H1 (cell line): ENCODE results near the gene SLC39A10. TPM values are rescaled to one million over a fixed set of nuclear protein-coding genes. Genes with fewer than 3 reads are reported as not detected.

Source experiments
- CTCF ChIA-PET: fragments of 300-600 bp; sonication (Branson Sonifier 250); formaldehyde crosslinking; loops from one replicate; lab custom pipeline; 2021; ENCODE audit not compliant: partially characterized antibody; lab: Charles Lee
- POLR2A ChIA-PET: fragments of 300-600 bp; sonication (Branson Sonifier 250); formaldehyde crosslinking; loops from one replicate; lab custom pipeline; 2021; ENCODE audit warnings: inconsistent platforms; ENCODE audit not compliant: partially characterized antibody; lab: Charles Lee
- DNase-seq, 2 experiments: peaks; one replicate each; pipeline versions ENCODE4 v3.0.0 to v3.0.0-alpha.2; 2010 to 2022; ENCODE audit warnings: low spot score in 2 of 2, low read depth in 1 of 2, mixed read lengths in 1 of 2
- FAIRE-seq: peaks from 2 replicates; lab custom pipeline; 2011; peaks lifted over from hg19 to GRCh38; lab: Jason Lieb, UNC
- H2AFZ ChIP-seq: 2 replicates; pipeline ENCODE4 v1.8.1; 2012; ENCODE audit warnings: low read length, inconsistent platforms
- H2AK5ac ChIP-seq: 2 replicates; pipeline ENCODE4 v1.6.1; 2013; ENCODE audit warnings: low read depth, low read length
- H2BK120ac ChIP-seq: replicated peaks from 2 replicates; pipeline ENCODE3; 2013; ENCODE audit warnings: low read depth, low read length, inconsistent platforms
- H2BK12ac ChIP-seq: 2 replicates; pipeline ENCODE4 v1.6.1; 2013; ENCODE audit warnings: low read depth, low read length
- H2BK15ac ChIP-seq: 2 replicates; pipeline ENCODE4 v1.6.1; 2013; ENCODE audit warnings: low read length
- H2BK20ac ChIP-seq: 2 replicates; pipeline ENCODE4 v1.6.1; 2013; ENCODE audit warnings: low read length
- H2BK5ac ChIP-seq: 2 replicates; pipeline ENCODE4 v1.6.1; 2013; ENCODE audit warnings: low read depth, low read length
- H3K14ac ChIP-seq: 2 replicates; pipeline ENCODE4 v1.6.1; 2013; ENCODE audit warnings: inconsistent platforms; ENCODE audit not compliant: insufficient read length
- H3K18ac ChIP-seq: 2 replicates; pipeline ENCODE4 v1.6.1; 2013; ENCODE audit warnings: low read length; ENCODE audit errors: extremely low read depth
- H3K23ac ChIP-seq: 2 replicates; pipeline ENCODE4 v1.6.1; 2013; ENCODE audit warnings: inconsistent platforms; ENCODE audit not compliant: insufficient read length
- H3K23me2 ChIP-seq: 2 replicates; pipeline ENCODE4 v1.6.1; 2013; ENCODE audit warnings: low read depth, low read length
- H3K27ac ChIP-seq: 2 replicates; pipeline ENCODE4 v1.6.1; 2011; ENCODE audit warnings: low read depth, low read length, inconsistent platforms
- H3K27me3 ChIP-seq, 4 experiments: replicated peaks in 1 of 4; 1 replicate in 1 of 4; 2 replicates in 3 of 4; pipeline versions ENCODE4 v1.6.1 to v1.8.1; 2011 to 2013; ENCODE audit warnings: low read length in 3 of 4, mild to moderate bottlenecking in 3 of 4, inconsistent platforms in 2 of 4, mixed read lengths in 2 of 4, moderate library complexity in 1 of 4; ENCODE audit not compliant: control insufficient read depth in 3 of 4, insufficient read depth in 3 of 4; ENCODE audit errors: extremely low read depth in 1 of 4
- H3K36me3 ChIP-seq, 4 experiments: 2 replicates each; pipeline versions ENCODE4 v1.6.1 to v1.8.1; 2011 to 2013; ENCODE audit warnings: mild to moderate bottlenecking in 4 of 4, low read length in 3 of 4, moderate library complexity in 2 of 4, control low read depth in 1 of 4, inconsistent platforms in 1 of 4; ENCODE audit not compliant: insufficient read depth in 4 of 4, control insufficient read depth in 2 of 4
- H3K4ac ChIP-seq: replicated peaks from 2 replicates; pipeline ENCODE3; 2013; ENCODE audit warnings: low read length, low read depth, mixed read lengths, inconsistent platforms; ENCODE audit not compliant: insufficient read length
- H3K4me1 ChIP-seq, 4 experiments: replicated peaks in 1 of 4; 1 replicate in 1 of 4; 2 replicates in 3 of 4; pipeline versions ENCODE4 v1.6.1 to v1.8.1; 2011 to 2013; ENCODE audit warnings: low read length in 3 of 4, inconsistent platforms in 2 of 4, mixed read lengths in 1 of 4; ENCODE audit not compliant: insufficient read depth in 4 of 4, control insufficient read depth in 3 of 4
- H3K4me2 ChIP-seq, 2 experiments: 2 replicates each; pipeline versions ENCODE4 v1.6.1 to v1.8.1; 2011 to 2013; ENCODE audit warnings: low read depth in 2 of 2, low read length in 2 of 2, control low read depth in 1 of 2, inconsistent platforms in 1 of 2, mild to moderate bottlenecking in 1 of 2; ENCODE audit not compliant: insufficient read depth in 1 of 2
- H3K4me3 ChIP-seq, 4 experiments: fragments of 200-600, 300-600 bp in 1 of 4; sonication (generic), shearing (Covaris generic), sonication (Bioruptor Twin) in 1 of 4; 2 replicates each; pipeline versions ENCODE4 v1.5.1 to v1.8.1; 2011 to 2016; ENCODE audit warnings: low read length in 4 of 4, low read depth in 3 of 4, control low read depth in 2 of 4, inconsistent platforms in 2 of 4, mild to moderate bottlenecking in 2 of 4, mixed read lengths in 1 of 4, moderate library complexity in 1 of 4; ENCODE audit not compliant: insufficient read depth in 2 of 4; ENCODE audit errors: extremely low read depth in 1 of 4
- H3K56ac ChIP-seq: replicated peaks from 2 replicates; pipeline ENCODE3; 2013; ENCODE audit warnings: low read depth, mild to moderate bottlenecking, mixed read lengths, low read length, inconsistent platforms; ENCODE audit not compliant: insufficient read length
- H3K79me1 ChIP-seq: 2 replicates; pipeline ENCODE4 v1.6.1; 2013; ENCODE audit warnings: low read depth, low read length, control low read depth
- H3K79me2 ChIP-seq, 2 experiments: 2 replicates each; pipeline versions ENCODE4 v1.6.1 to v1.8.1; 2012 to 2013; ENCODE audit warnings: low read length in 2 of 2, mild to moderate bottlenecking in 2 of 2, inconsistent platforms in 1 of 2; ENCODE audit not compliant: insufficient read depth in 2 of 2, control insufficient read depth in 1 of 2
- H3K9ac ChIP-seq, 4 experiments: replicated peaks in 1 of 4; 1 replicate in 1 of 4; 2 replicates in 3 of 4; pipeline versions ENCODE4 v1.6.1 to v1.8.1; 2011 to 2013; ENCODE audit warnings: low read depth in 3 of 4, low read length in 3 of 4, control low read depth in 2 of 4, mild to moderate bottlenecking in 2 of 4, moderate library complexity in 2 of 4, inconsistent platforms in 1 of 4; ENCODE audit errors: extremely low read depth in 1 of 4
- H3K9me3 ChIP-seq, 2 experiments: 2 replicates each; pipeline versions ENCODE4 v1.6.1 to v1.8.1; 2012 to 2013; ENCODE audit warnings: mild to moderate bottlenecking in 2 of 2, moderate library complexity in 2 of 2, control low read depth in 1 of 2, inconsistent platforms in 1 of 2, low read depth in 1 of 2, low read length in 1 of 2, mixed read lengths in 1 of 2; ENCODE audit not compliant: insufficient read depth in 2 of 2
- H4K20me1 ChIP-seq, 2 experiments: replicated peaks in 1 of 2; 2 replicates each; pipeline versions ENCODE3 to v1.8.1; 2011 to 2013; ENCODE audit warnings: inconsistent platforms in 2 of 2, low read length in 2 of 2, mild to moderate bottlenecking in 1 of 2; ENCODE audit not compliant: insufficient read depth in 2 of 2, control insufficient read depth in 1 of 2
- H4K5ac ChIP-seq: 2 replicates; pipeline ENCODE4 v1.6.1; 2013; ENCODE audit warnings: low read length, low read depth, mixed read lengths, inconsistent platforms; ENCODE audit not compliant: insufficient read length
- H4K8ac ChIP-seq: 2 replicates; pipeline ENCODE4 v1.8.0; 2013; ENCODE audit warnings: mild to moderate bottlenecking, moderate library complexity, low read length, inconsistent platforms; ENCODE audit not compliant: insufficient read depth; ENCODE audit errors: extremely low read depth
- H4K91ac ChIP-seq: replicated peaks from 2 replicates; pipeline ENCODE3; 2013; ENCODE audit warnings: low read length, mixed read lengths, inconsistent platforms; ENCODE audit not compliant: insufficient read length
- SIRT6 ChIP-seq: IDR thresholded peaks from one replicate; pipeline ENCODE4 v1.7.1; 2012; ENCODE audit warnings: low read length, inconsistent platforms
- SP4 ChIP-seq: IDR thresholded peaks from 2 replicates; pipeline ENCODE4 v1.6.1; 2012; ENCODE audit warnings: low read length, inconsistent platforms
- WGBS, 2 experiments: shearing (Covaris generic) in 1 of 2; methylation state at CpG; one replicate each; pipeline versions ENCODE4 v1.1.6 to v1.1.7; 2013 to 2015; ENCODE audit warnings: low lambda C conversion rate in 2 of 2, mixed read lengths in 2 of 2, inconsistent platforms in 1 of 2, low coverage in 1 of 2, missing lambda C conversion rate in 1 of 2; ENCODE audit not compliant: insufficient replicate concordance in 2 of 2, insufficient coverage in 1 of 2, insufficient read length in 1 of 2; ENCODE audit errors: extremely low coverage in 1 of 2, missing lambda C conversion rate in 1 of 2; 5-methylcytosine and 5-hydroxymethylcytosine counted together
- polyA plus RNA-seq, 7 experiments: library from polyadenylated mRNA; depleted of rRNA in 3 of 7; stranded (reverse) in 5 of 7; unstranded in 2 of 7; fragments of >200 nt in 5 of 7; fragments of 200-250 nt in 2 of 7; gene quantifications; 1 replicate in 5 of 7; 2 replicates in 1 of 7; 4 replicates in 1 of 7; pipeline versions ENCODE4 v1.2.1 to v1.2.3, GENCODE V29; 2011 to 2013; ENCODE audit warnings: missing spikeins in 2 of 7, mixed read lengths in 2 of 7
- total RNA-seq: library from RNA; stranded (reverse); fragmentation: NEBNext Ultra II Directional; extraction: Animal tissue kit (Norgen Biotek cat#: 25700); gene quantifications from 2 replicates; pipeline ENCODE4 v1.2.1, GENCODE V29; 2021

Gene SLC39A10
- total and polyA plus RNA-seq, 2 of the 8 experiments (the other 6 are each of a cell fraction or from before 2014, with no cell fraction given): 68.1 to 234 TPM

GRCh38 chr2:195666113-195666712 is 9.2 kb downstream of the SLC39A10 start:
- TF ChIP-seq SP4 (no peak), SIRT6 (no peak)
- peaks cover 5 to 8% of the 10 kb centered on the region in 2 experiments for H4K20me1 ChIP-seq
- no peak overlapping the region for H2BK20ac ChIP-seq
- H3K4ac ChIP-seq: no peak overlapping the region
- H3K4me3 ChIP-seq: no peak overlapping the region
- H3K79me2 ChIP-seq: peaks cover 0 to 98% of the 10 kb centered on the region in 2 experiments; a peak in 3 of 4 replicates
- H2AK5ac ChIP-seq: no peak overlapping the region
- no peak overlapping the region for H3K9ac ChIP-seq
- no peak overlapping the region for H3K4me2 ChIP-seq
- H4K8ac ChIP-seq: no peak overlapping the region
- H3K27me3 ChIP-seq: no peaks in the 10 kb centered on the region
- H2BK12ac ChIP-seq: no peak overlapping the region
- FAIRE-seq (no peak), DNase-seq (no peak)
- H3K4me1 ChIP-seq: peaks cover 0 to 3% (median under 1%) of the 10 kb centered on the region in 4 experiments; a peak in 2 of 7 replicates
- WGBS, 2 experiments: 90% methylated on average over 3 of the region's 3 CpGs; no CpG with 5 or more reads in 1 of the 2 experiments
- H3K36me3 ChIP-seq: no peaks in the 10 kb centered on the region; a peak in 1 of 8 replicates
- no peak overlapping the region for H4K5ac ChIP-seq
- no peak overlapping the region for H3K27ac ChIP-seq
- H2AFZ ChIP-seq: no peak overlapping the region
- H3K9me3 ChIP-seq: no peaks in the 10 kb centered on the region
- POLR2A ChIA-PET: interaction anchor here (0.6 to 3.3 kb wide), 4 partner anchors 9 to 87 kb away, joined by 3 to 21 read pairs (median 4); partner anchors contain the start of gene SLC39A10
- H3K23ac ChIP-seq: no peak overlapping the region
- H3K14ac ChIP-seq: no peak overlapping the region
- H3K79me1 ChIP-seq: no peaks in the 10 kb centered on the region; the same call in 1 of the 2 replicates
- H2BK15ac ChIP-seq: no peak overlapping the region
- no peak overlapping the region for H3K56ac ChIP-seq
- H2BK120ac ChIP-seq: no peak overlapping the region
- no peaks in the 10 kb centered on the region for H3K23me2 ChIP-seq
- CTCF ChIA-PET: interaction anchor here (0.6 to 2.4 kb wide), 9 partner anchors 79 to 401 kb away, joined by 3 to 9 read pairs (median 3); partner anchors contain the start of gene DNAH7
- no peak overlapping the region for H2BK5ac ChIP-seq
- no peak overlapping the region for H4K91ac ChIP-seq
- no peak overlapping the region for H3K18ac ChIP-seq
